GM20000 (cell line): ENCODE measurements around the gene CARD19.

Source experiments
- DNase-seq: peaks from one replicate; pipeline ENCODE4 v3.0.0; 2012; ENCODE audit warnings: low spot score
- TF ChIP-seq, protein P1 (sequence below): IDR thresholded peaks from 2 replicates; pipeline ENCODE4 v1.5.1; 2012; ENCODE audit warnings: mild to moderate bottlenecking, control low read depth; ENCODE audit errors: extremely low read depth, missing control alignments

The CARD19 gene

GRCh38 chr9:93154293-93154903 lies 58.4 kb downstream of the CARD19 start:
- TF ChIP-seq, protein P1, sequence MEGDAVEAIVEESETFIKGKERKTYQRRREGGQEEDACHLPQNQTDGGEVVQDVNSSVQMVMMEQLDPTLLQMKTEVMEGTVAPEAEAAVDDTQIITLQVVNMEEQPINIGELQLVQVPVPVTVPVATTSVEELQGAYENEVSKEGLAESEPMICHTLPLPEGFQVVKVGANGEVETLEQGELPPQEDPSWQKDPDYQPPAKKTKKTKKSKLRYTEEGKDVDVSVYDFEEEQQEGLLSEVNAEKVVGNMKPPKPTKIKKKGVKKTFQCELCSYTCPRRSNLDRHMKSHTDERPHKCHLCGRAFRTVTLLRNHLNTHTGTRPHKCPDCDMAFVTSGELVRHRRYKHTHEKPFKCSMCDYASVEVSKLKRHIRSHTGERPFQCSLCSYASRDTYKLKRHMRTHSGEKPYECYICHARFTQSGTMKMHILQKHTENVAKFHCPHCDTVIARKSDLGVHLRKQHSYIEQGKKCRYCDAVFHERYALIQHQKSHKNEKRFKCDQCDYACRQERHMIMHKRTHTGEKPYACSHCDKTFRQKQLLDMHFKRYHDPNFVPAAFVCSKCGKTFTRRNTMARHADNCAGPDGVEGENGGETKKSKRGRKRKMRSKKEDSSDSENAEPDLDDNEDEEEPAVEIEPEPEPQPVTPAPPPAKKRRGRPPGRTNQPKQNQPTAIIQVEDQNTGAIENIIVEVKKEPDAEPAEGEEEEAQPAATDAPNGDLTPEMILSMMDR = peak; percentile 46
- peak; percentile 54 for DNase-seq

DNA sequence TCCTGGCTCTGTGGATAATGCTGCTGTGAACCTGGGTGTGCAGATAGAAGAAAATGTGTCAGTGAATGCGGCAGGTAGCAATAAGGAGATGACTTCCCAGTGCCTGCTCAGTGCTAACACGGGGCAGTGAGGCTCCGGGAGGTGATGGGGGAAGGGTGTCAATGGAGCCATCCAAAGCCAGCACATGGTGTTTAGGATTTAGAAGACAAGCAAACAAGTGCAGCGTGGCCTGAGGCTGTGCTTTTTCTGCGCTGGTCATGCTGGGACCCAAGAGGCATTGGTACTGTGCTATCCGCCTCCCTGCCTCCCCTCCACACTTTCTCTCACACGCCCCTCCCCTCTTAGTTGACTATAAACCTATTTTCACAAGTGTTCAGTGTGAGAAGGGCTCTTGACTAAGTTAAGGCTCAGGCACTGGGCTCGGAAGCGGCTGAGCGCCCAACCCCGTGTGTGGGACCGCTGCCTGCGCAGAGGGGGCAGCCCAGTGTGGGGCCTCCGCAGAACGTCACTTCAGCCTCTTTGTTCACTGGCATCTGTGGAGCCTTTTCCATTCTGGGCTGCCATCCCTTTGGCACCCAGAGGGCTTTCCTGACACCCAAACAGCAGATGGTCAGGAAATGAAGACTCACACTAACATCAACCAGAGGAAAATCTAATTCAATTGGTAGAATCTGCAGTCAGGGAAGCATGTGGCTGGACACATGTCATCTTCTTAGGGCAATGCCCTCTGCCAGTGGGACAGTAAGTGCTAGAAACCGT lies 59.9 kb downstream of the CARD19 start:
- TF ChIP-seq, protein P1 = no peak
- DNase-seq = no peak

DNA sequence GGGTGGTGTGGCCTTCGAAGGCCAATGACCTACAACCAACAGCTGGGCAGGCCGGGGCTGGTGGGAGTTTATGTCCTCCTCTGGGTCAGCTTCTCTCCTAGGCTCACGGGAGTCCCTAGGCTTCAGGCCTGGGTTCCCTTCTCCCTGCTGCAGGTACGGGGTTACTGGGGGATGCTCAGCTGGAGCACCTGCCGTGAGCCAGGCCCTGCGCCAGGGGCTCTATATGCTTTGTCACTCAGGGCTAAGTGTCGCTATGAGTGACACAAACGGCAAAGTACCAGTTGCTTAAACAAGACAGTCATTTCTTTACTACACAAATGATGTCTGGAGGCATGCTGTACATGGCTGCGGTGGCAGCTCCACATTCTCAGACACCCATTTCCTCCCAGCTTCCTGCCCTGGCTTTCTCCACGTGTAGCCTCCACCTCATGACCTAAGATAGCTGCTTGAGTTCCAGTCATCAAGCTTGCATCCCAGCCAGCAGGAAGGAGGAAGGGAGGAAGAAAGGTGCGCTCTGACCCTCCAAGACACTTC lies 60.5 kb downstream of the CARD19 start:
- TF ChIP-seq, protein P1 = no peak
- DNase-seq = peak; percentile 57

DNA sequence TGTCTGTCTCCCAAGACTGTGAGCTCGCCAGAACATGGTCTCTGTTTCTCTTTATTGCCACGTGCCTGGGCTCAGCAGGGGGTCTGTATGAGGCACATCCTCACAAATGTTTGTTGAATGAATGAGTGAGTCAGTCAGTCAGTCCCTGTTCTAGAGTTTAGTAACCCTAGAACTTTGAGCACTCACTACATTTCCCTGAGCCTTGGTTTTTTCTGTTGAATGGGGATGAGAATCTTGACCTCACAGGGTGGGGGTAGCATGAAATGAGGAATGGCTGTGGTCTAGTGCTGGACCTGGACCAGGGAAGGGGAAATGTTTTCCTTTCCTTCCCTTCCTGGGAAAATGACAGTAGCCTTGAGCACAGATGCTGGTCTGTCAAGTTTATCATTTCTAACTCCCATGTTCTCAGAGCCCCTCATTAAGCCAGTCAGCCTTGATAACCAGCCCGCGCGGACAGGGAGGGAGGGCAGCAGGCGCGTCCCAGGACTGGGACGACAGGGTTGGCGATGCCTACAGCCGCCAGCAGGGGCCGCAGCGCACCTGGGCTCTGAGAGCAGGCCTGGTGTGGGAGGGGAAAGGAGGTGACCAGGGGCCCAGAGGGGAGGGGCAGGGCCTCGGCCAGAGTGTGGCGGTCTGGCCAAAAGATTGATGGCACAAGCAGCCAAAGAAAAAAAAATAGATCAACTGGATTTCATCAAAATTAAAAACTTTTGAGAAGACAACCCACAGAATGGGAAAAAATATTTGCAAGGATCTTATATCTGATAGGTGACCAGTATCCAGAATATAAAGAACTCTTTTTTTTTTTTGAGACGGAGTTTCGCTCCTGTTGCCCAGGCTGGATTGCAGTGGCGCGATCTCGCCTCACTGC lies 63.8 kb downstream of the CARD19 start:
- TF ChIP-seq, protein P1 = peak; percentile 99

DNA sequence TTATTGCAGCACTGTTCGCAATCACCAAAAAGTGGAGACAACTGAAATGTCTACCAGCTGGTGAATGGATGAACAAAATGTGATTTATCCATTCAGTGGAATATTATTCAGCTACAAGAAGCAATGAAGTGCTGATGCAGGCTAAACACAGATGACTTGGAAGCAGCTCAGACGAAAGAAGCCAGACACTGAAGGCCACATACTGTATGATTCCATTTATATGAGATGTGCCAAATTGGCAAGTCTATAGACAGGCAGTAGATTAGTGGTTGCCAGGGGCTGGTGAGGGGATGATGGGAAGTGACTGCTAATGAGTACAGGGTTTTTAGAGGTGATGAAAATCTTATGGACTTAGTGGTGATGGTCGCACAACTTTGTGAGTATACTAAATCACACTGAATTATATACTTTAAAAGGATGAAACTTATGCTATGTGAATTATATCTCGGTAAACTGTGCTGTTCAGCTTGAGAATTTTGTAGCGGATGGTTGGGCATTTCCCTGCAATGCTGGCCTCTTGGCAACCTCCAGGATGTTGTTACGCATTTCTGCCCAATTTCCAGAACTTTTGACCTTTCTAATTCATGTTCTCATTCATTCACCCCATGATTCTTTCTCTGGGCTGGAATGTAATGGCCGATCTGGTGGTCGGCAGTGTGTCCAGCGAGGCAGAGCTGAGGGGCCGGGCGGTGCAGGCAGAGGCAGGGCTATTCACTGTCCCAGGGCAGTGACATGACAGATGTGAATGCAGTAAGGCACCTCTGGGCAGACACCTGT lies 66.0 kb downstream of the CARD19 start:
- DNase-seq = no peak
- TF ChIP-seq, protein P1 = no peak

More for the DNA sequence above, 63.8 kb downstream of the CARD19 start:
- DNase-seq = peak; percentile 91
